Hair follicular keratinocyte (primary cell): ENCODE measurements around the gene SNRPD1. TPM values are rescaled to one million over a fixed set of nuclear protein-coding genes. Genes with fewer than 3 reads are reported as not detected.

Experiments
- total RNA-seq: library from RNA; depleted of rRNA; stranded (reverse); fragments of >200 nt; gene quantifications from 2 replicates; pipeline ENCODE4 v1.2.3, GENCODE V29; 2015

The SNRPD1 gene
- 13.7 and 36.9 TPM in 2 replicates for total RNA-seq

GRCh38 chr18:21612125-21613039 is at the start of gene SNRPD1:
Gene SNRPD1, plus strand, starts transcription at chr18:21612314. Its CDS starts 116 bp downstream, at chr18:21612430.

GRCh38 chr18:21600526-21601410 is 11.3 kb upstream of the SNRPD1 start, which contains the start of gene ESCO1:
Gene ESCO1, minus strand, starts transcription at chr18:21600704. Its CDS starts 25,861 bp downstream, at chr18:21574843.

Other genes starting within 250 kb of the SNRPD1 start
- 9.4 and 10.0 TPM in 2 replicates for gene ESCO1, start 11.6 kb upstream of the SNRPD1 start, total RNA-seq
- 7.7 and 8.8 TPM in 2 replicates for gene ABHD3, start 92.5 kb downstream of the SNRPD1 start, total RNA-seq
- 19.2 and 28.3 TPM in 2 replicates for gene MIB1, start 128.5 kb downstream of the SNRPD1 start, total RNA-seq